ENCODE data around the gene CIP2A.
"Not testable (repeated sequence)": the region's sequence is repeated elsewhere in the genome, so short reads cannot be mapped to it uniquely, and the experiment has no call there.

CIP2A gene

GRCh38 chr3:108589081-108589997 is at the start of gene CIP2A, which contains the start of gene DZIP3:
CIP2A (minus strand) TSS chr3:108589438; CDS start chr3:108589375, 63 bp downstream.
DZIP3 (plus strand) TSS chr3:108589722; CDS start chr3:108605407, 15,685 bp downstream.
- peak; percentile 86 for DNase-seq

DNA sequence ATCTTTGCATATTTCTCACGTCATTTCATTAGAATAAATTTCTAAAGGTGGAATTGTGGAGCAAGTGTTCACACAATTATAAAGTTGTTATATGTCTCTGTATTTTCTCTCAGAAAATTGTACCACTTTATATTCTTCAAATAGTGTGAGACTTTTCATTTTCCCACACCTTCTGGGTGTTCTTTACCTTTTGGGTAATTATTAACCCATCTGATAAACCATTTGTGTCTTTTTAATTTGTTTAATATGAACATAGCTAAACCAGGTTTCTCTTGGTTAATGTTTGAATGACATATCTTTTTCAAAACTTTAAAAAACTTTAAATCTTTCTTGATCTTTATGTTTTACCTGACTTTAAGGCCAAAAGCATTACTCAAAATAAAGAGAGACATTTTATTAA is 40.7 kb upstream of the CIP2A start:
- no peak for DNase-seq

GRCh38 chr3:108623504-108623903 is 34.3 kb upstream of the CIP2A start:
- peak; percentile 1 for DNase-seq

- no peak for DNase-seq
These were observed 31.0 kb upstream of the CIP2A start for GRCh38 chr3:108620250-108620649.

DNA sequence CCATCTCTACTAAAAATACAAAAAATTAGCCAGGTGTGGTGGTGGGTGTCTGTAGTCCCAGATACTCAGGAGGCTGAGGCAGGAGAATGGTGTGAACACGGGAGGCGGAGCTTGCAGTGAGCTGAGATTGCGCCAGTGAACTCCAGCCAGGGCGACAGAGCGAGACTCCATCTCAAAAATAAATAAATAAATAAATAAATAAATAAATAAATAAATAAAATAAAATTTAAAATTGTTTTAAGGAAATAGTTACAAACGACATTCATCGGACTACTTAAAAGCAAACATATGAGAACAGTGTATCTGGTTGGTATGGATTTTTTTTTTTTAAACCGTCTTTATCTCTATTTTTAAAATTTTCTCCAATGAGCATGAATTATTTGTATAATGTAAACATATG is 26.9 kb upstream of the CIP2A start:
- DNase-seq, result not testable (repeated sequence)

- DNase-seq, result no peak
These were observed 21.4 kb upstream of the CIP2A start for GRCh38 chr3:108610651-108611050.

GRCh38 chr3:108608750-108609149 is 19.5 kb upstream of the CIP2A start:
- DNase-seq, result no peak

DNA sequence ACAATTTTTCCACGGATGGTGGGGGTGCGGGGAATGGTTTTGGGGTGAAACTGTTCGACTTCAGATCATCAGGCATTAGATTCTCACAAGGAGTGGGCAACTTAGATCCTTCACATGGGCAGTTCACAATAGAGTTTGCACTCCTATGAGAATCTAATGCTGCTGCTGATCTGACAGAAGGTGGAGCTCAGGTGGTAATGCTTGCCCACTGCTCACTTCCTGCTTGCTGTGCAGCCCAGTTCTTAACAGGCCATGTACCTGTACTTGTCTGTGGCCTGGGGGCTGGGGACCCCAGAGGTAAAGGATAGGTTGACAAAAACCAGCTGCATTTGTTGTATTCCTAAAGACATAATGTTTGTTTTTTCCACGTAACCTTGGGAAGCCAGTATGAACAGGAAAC is 16.3 kb upstream of the CIP2A start:
- no peak for DNase-seq

DNA sequence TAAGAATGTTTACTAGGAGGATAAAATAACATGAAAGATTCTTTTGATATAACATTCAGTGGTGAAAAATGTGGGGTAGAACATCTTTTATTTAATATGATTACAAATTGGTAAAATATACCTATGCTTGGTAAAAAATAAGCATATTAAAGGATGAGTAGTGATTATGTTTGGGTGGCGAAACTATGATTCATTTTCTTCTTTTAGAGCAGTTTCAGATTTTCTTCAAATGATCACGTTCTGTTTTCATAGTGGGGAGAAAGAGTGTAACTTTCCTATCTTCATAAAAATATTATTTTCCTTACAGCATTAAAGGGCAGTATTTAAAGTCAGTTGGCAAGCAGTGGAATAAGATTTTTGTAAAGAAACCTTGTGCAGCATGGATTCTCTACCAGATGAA is 15.8 kb upstream of the CIP2A start:
- no peak for DNase-seq

DNA sequence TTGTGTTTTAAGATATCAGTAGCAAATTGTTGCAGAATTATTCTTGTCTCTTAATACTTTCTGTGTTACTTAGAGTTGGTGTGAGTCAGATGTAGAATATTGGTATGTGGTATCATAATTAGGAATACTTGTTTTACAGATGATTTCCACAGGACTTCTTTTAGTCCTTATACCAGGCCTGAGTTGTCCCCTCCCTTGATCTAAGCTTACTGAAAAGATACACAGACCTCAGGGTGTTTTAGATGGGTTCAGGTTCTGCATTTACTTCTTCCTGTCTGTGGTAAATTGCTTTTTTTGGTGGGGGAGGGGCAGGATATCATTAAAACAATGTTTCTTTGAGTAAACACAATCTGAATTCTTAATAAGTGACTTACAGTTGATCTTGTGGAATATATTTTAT is 14.5 kb upstream of the CIP2A start:
- DNase-seq, result no peak

- no peak for DNase-seq
These were observed 13.7 kb upstream of the CIP2A start for GRCh38 chr3:108602935-108603294.

- no peak for DNase-seq
These were observed 13.2 kb upstream of the CIP2A start for GRCh38 chr3:108602249-108602934.

- no peak for DNase-seq
These were observed 10.6 kb upstream of the CIP2A start for GRCh38 chr3:108599677-108600409.

DNA sequence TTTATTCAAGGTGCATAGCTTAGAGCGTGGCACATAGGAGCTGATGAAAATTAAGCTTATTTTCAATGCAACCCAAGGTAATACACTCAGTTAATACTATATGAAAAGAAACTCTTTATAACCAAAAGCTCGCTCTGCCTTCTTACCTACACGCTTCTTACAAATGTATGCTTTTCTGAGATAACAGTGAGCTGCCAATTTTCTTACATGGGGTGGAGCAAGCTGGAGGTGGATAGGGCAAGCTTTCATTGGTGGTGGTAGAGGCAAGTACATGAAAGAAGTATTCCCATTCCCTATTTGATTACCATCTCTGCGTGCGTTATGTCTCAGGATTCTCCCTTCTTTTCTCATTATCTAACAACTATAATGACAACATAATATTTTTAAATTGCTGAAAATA is 9.1 kb upstream of the CIP2A start:
- no peak for DNase-seq

- no peak for DNase-seq
These were observed 6.1 kb upstream of the CIP2A start for GRCh38 chr3:108595321-108595720.

DNA sequence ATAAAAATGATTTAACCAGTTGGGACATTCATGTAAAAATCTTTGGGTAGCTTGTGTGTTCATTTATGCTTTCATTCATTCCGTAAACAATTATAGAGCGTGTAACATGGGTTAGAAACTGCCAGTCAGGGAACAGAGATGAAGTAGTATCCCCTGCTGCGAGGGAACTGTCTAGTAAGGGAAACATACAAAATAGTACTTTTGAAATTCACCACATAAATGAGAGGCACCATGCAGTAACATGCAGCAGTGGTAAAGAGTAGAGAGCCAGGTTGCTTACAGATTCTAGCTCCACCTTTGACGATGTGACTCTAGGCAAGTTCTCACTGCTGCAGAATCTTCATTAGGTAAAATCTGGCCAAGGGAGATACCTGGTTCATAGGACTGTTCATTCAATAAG is 1.2 kb upstream of the CIP2A start:
- DNase-seq, result no peak

DNA sequence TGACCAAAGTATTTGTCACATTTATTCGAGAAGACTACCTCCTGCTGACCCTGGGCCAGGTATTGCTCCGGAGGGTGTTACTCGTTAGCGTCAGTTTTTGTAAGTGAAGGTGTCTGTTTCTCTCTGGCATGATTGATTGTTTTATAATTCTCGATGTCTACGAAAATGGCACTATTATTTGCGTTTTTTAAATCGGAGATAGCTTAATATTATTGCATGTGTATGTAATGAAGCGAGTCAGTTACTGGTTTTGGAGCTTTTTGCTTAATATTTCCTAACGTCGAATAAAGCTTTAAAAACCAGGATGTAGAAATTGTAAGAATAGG is 723 bp upstream of the CIP2A start:
- DNase-seq, result no peak

DNA sequence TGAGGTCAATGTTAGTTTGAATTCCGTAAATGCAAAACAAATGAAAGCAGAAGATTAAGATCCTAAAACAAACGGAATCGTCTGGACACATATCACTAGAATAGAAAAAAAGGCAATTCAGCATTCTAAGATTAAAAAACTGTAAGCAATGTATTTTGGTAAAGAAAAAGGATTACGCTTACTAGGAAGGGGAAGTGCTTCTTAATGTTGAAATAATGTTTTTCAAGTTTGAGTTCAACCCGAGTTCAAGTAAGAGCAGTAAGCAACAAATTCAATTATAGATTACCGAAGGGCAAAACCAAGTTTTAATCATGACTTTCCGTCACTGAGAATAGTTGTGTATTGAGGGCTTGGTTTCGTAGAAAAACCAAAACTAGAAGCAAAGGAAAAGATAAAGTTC is 637 bp downstream of the CIP2A start:
- DNase-seq, result no peak

GRCh38 chr3:108578064-108578463 is 11.2 kb downstream of the CIP2A start:
- DNase-seq, result no peak

- peak; percentile 37 for DNase-seq
These were observed 19.9 kb downstream of the CIP2A start for GRCh38 chr3:108569336-108569735.

DNA sequence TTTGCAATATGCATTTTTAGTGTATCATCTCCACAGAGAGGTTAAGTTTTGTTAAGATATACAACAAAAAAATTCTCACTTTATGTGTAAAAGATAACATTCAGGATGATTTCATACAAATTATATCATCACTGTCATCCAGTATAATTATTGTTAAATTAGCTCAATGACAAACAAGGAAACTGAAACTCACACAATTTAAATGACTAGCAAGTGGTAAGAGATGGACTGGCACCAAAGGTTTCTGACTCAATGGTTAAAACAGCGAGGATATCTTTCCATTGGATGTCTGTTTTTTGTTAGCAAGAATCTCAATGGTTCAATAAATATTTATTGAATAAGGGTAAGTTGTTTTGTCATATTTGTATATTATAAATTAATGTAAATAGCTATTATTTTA is 22.6 kb downstream of the CIP2A start:
- no peak for DNase-seq

- DNase-seq, result no peak
These were observed 23.7 kb downstream of the CIP2A start for GRCh38 chr3:108565506-108565905.

DNA sequence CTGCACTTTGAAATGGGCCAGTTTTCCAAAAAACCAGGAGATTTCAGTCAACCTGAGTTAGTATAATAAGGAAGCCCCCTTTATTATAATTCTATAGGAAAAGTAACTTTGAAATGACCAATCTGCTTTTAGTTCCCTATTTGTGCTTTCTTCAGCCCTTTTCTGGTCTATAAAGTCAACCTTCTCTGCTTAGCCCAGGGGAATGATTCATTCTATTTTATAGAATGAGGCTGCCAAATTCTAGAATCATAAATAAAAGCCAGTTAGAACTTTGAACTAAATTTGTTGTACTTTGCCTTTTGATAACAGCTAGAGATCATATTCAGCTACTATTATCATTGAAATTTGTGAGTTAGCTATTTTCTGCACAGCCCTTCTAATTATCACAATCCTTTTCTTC is 24.7 kb downstream of the CIP2A start:
- no peak for DNase-seq

DNA sequence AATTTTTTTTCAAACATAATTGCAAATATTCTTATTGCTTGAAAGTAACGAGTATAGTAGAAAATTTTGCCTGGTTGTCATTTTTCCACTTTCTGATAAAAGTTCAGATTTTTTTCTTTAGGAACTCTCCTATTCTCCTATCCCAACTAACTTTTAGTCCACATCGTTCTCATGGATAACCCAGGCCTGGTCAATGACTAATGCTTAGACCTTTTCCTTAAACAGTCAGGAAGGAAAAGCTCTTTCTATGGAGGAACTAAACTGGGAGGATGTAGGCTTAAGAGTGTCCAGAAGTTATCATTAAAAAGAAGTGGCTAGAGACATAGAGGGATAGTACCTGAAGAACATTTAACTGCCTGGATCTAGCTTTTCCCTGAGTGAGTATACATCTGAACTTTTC is 26.7 kb downstream of the CIP2A start:
- DNase-seq, result no peak
